Myocyte (in vitro differentiated cells): Measurements from ENCODE around the gene DDIT4. TPM values are rescaled to one million over a fixed set of nuclear protein-coding genes. Genes with fewer than 3 reads are reported as not detected.
"Not testable (repeated sequence)": the region's sequence is repeated elsewhere in the genome, so short reads cannot be mapped to it uniquely, and the experiment has no call there.

Experiments used
- DNase-seq: peaks from one replicate; pipeline ENCODE4 v3.0.0-alpha.2; 2012; ENCODE audit warnings: low read depth
- total RNA-seq: library from RNA; depleted of rRNA; stranded (reverse); fragments of >200 nt; gene quantifications from 2 replicates; pipeline ENCODE4 v1.2.3, GENCODE V29; 2014

The DDIT4 gene
- total RNA-seq, 1 donor from 2014 or later = 97.0 TPM

- no peak for DNase-seq
These were observed 6.3 kb upstream of the DDIT4 start for GRCh38 chr10:72267381-72267780.

DNA sequence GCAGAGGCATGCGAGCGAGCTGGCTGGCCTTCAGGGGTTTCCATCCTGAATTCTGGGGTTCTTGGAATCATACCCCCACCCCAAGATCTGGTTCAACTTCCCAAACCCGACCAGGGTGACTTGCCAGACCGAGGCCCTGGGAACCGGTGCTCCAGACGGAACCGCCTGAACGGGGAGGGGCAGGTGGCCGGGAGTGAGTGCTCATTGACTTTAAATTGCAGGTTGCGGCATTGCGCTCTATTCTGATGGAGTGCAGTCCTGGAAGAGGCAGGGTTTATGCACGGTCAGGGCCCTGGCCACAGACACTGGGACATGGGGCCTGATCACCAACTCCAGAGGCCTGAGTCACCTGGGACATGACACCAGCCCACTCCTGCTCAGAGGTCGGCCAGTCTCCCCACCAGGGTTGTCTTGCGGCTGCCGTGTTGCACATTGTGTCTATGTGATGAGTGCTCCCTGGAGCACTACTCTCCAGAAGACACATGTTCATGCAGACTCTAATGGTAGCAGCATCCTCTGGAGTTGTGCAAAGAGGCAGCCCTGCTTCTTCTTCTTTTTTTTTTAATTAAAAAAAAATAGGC is 5.8 kb upstream of the DDIT4 start:
- no peak for DNase-seq

DNA sequence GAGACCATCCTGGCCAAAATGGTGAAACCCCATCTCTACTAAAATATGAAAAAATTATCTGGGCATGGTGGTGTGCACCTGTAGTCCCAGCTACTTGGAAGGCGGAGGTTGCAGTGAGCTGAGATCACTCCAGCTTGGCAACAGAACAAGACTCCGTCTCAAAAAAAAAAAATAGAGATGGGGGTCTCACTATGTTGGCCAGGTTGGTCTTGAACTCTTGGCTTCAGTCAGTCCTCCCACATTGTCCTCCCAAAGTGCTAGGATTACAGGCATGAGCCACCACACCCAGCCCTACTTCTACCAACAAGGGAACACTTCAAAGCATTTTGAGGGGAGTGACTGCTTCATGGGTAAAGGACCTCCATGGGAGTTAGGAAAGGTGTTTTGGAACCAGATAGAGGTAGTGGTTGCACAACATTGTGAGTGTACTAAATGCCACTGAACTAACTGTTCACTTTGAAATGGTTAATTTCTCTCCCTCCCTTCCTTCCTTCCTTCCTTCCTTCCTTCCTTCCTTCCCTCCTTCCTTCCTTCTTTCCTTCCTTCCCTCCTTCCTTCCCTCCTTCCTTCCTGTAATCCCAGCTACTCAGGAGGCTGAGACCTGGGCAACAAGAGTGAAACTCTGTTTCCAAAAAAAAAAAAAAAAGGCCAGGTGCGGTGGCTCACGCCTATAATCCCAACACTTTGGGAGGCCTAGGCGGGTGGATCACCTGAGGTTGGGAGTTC is 5.1 kb upstream of the DDIT4 start:
- DNase-seq = not testable (repeated sequence)

- DNase-seq = no peak
These were observed 3.0 kb upstream of the DDIT4 start for GRCh38 chr10:72270607-72271281.

DNA sequence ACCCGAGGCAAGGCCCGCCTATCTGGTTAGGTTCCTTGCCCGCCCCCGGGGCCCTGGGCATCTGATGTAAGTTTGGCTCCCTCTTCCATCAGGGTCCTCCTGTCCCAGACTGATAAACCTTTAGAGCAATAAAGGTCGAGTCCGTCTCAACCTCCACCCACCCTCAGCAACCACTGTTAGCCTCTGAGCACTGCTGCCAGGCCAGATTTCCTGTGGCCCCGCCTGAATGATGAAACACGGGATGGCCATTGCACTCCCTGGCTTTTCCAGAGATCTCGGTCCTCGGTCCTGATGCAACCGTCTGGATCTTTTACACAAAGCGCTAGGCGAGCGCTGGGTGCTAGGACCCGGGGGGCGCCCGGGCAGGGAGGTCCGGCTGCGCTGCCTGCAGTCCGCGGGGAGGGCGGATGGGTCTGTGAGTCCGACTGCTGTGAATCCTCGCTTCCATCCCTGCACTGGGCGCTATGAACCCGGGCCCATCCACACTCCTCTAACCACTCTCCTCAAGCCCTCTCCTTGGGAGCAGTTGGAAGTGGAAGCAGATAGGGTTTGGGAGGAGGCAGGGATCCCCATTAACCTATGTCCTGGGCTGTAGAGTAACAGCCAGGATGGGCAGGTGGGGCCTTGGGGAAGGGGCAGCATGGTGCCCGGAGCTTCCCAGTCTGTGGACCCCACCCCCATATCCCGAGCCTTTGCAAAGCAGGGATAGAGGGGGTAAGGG is 875 bp upstream of the DDIT4 start:
- peak; percentile 96 for DNase-seq

DNA sequence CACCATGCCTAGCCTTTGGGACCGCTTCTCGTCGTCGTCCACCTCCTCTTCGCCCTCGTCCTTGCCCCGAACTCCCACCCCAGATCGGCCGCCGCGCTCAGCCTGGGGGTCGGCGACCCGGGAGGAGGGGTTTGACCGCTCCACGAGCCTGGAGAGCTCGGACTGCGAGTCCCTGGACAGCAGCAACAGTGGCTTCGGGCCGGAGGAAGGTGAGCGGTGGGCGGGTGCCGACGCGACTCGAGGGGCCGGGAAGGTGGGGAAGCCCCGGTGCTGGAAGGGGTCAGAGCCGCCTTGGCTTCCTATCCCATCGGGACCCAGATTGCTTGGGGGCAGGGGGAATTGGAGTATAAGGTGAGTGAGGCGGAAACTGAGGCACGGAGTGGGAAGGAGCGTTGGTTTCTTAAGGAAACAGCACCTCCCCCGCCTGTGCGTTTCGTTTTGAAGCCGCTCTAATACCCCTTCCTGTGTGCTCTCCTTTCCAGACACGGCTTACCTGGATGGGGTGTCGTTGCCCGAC is 547 bp downstream of the DDIT4 start:
- no peak for DNase-seq

DNA sequence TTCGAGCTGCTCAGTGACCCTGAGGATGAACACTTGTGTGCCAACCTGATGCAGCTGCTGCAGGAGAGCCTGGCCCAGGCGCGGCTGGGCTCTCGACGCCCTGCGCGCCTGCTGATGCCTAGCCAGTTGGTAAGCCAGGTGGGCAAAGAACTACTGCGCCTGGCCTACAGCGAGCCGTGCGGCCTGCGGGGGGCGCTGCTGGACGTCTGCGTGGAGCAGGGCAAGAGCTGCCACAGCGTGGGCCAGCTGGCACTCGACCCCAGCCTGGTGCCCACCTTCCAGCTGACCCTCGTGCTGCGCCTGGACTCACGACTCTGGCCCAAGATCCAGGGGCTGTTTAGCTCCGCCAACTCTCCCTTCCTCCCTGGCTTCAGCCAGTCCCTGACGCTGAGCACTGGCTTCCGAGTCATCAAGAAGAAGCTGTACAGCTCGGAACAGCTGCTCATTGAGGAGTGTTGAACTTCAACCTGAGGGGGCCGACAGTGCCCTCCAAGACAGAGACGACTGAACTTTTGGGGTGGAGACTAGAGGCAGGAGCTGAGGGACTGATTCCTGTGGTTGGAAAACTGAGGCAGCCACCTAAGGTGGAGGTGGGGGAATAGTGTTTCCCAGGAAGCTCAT is 1.1 kb downstream of the DDIT4 start:
- peak; percentile 86 for DNase-seq

- peak; percentile 79 for DNase-seq
These were observed 1.8 kb downstream of the DDIT4 start for GRCh38 chr10:72275351-72276012.

GRCh38 chr10:72276013-72276387 is 2.3 kb downstream of the DDIT4 start:
- DNase-seq = no peak

GRCh38 chr10:72276421-72277339 is 3.0 kb downstream of the DDIT4 start:
- DNase-seq = peak; percentile 57

GRCh38 chr10:72277340-72277995 is 3.7 kb downstream of the DDIT4 start:
- peak; percentile 25 for DNase-seq

DNA sequence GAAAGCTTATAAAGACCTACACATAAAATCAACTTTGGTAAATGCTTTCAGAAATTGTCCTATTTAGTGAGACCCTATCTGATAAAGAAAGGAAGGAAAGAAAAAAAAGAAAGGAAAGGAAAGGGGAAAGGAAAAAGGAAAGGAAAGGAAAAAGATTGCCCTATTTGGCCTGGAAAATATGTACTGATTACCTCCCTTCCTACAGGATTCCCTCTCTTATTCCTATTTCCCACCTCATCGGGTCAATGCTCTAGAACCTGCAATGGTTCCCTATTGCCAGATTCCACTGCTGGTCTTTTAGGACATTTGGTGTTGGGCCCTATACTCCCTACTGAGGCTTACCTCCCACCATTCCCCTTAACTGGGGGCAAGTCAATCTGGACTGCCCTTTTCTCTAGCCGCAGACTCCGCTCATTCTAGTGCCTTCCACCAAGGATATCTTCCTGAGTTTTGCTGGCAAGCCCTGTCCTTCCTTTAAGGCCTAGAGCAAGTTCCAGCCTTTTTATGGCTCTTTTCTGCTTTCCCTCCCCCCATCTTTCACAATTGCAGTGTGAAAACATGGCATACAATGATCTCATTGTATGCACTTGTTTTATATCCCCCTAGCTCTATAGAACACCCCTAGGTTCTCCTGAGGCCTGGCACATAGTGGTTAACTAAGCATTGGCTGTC is 4.4 kb downstream of the DDIT4 start:
- no peak for DNase-seq

DNA sequence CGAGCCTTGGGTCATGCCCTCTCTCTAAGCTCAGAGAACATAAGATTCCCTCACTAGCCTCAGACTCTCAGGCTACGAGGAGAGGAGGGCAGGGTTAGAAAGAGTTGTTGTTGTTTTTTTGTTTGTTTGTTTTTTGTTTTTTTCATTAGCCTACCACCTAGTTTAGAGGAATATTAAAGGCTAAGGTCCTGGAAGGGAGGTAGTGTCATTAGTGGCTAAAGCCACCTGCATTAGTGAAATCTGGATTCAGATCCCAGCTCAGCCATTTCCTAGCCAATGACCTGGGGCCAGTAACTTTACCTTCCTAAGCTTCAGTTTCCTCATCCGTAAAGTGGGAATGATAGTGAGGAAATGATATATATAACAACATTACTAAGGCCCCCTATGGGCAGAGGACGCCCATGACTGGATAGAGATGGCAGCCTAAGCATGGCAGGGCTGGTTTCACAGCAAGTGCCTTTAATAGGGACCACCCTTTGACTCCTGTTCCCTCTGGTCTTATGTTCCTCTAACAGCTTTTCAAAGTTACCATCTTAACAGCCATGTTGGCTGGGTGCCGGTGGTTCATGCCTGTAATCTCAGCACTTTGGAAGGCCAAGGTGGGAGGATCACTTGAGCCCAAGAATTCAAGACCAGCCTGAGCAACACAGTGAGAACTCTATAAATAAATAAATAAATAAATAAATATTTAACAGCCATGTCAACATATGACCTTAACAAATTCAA is 5.1 kb downstream of the DDIT4 start:
- DNase-seq = no peak

DNA sequence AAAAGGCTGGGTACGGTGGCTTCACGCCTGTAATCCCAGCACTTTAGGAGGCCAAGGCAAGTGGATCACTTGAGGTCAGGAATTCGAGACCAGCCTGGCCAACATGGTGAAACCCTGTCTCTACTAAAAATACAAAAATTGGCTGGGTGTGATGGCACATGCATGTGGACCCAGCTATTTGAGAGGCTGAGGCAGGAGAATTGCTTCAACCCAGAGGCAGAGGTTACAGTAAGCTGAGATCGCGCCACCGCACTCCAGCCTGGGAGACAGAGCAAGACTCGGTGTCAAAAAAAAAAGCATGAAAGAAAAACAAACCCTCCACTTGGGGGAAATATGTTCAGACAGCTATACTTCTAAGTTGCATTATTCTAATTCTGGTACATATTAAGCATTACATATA is 5.9 kb downstream of the DDIT4 start:
- not testable (repeated sequence) for DNase-seq

DNA sequence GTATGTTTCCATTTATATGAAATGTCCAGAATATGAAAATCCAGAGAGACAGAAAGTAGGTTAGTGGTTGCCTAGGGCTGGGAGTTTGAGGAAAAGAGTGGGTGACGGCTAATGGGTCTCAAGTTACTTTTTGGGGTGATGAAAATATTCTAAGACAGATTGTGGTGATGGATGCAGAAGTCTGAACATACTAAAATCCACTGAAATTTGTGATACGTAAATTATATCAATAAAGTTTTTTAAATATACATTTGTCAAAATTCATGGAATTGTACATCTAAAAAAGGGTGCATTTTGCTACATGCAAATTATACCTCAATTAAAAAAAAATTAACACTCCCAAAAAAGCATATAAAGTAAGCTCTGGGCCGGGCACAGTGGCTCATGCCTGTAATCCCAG is 9.4 kb downstream of the DDIT4 start:
- DNase-seq = no peak

- DNase-seq = no peak
These were observed 12.3 kb downstream of the DDIT4 start for GRCh38 chr10:72285972-72286521.

DNA sequence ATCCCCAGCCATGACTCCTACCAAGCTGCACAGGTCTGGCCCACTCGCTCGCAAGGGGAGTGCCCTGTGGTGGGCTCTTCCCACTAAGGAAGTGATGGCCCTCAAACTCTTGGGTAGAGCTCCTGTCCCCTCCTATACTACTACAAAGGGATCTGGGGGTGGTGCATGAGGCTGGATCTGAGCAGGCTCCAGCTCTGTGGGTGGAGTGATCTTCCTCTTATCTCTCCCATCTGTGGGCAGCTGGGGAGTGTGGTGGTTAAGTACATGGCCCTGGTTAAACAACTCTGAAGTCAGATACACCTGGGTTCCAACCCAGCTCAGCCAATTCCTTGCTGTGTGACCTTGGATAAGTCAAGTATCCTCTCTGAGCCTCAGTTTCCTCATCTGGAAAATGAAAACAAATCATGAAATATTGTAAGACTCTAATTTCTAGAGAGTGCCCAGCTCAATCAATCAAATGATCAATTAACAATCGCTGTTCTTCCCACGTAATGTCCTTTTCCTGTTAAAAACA is 17.4 kb downstream of the DDIT4 start:
- DNase-seq = no peak
